Endodermal cell (in vitro differentiated cells): ENCODE results near the gene COL20A1. TPM values are rescaled to one million over a fixed set of nuclear protein-coding genes. Genes with fewer than 3 reads are reported as not detected.

ENCODE experiments used
- DNase-seq: peaks from one replicate; pipeline ENCODE4 v3.0.0-alpha.2; 2017
- H3K27ac ChIP-seq: 2 replicates; pipeline ENCODE4 v1.5.1; 2013; ENCODE audit warnings: mild to moderate bottlenecking, low read depth, low read length, moderate library complexity
- H3K27me3 ChIP-seq: 2 replicates; pipeline ENCODE4 v1.6.1; 2013; ENCODE audit warnings: mild to moderate bottlenecking, low read length, moderate library complexity; ENCODE audit not compliant: insufficient read depth, control insufficient read depth, poor library complexity, severe bottlenecking
- H3K36me3 ChIP-seq: 2 replicates; pipeline ENCODE4 v1.7.0; 2013; ENCODE audit warnings: mild to moderate bottlenecking, low read length, moderate library complexity; ENCODE audit not compliant: control insufficient read depth, insufficient read depth
- H3K4me1 ChIP-seq: one replicate; pipeline ENCODE4 v1.7.0; 2013; ENCODE audit warnings: low read length; ENCODE audit not compliant: control insufficient read depth, insufficient read depth
- H3K4me3 ChIP-seq: 2 replicates; pipeline ENCODE4 v1.5.1; 2013; ENCODE audit warnings: mild to moderate bottlenecking, low read length, moderate library complexity
- H3K9ac ChIP-seq: 2 replicates; pipeline ENCODE4 v1.6.1; 2013; ENCODE audit warnings: mild to moderate bottlenecking, low read length, moderate library complexity; ENCODE audit not compliant: poor library complexity, severe bottlenecking; ENCODE audit errors: extremely low read depth
- H3K9me3 ChIP-seq: 2 replicates; pipeline ENCODE4 v1.6.1; 2013; ENCODE audit warnings: mild to moderate bottlenecking, low read length, moderate library complexity; ENCODE audit not compliant: control insufficient read depth
- H3K27ac Mint-ChIP-seq: 2 replicates; pipeline ENCODE4 v1.8.0; 2020; ENCODE audit warnings: mixed read lengths
- H3K27me3 Mint-ChIP-seq: 2 replicates; pipeline ENCODE4 v1.8.0; 2021; ENCODE audit warnings: mild to moderate bottlenecking, mixed read lengths; ENCODE audit not compliant: insufficient read depth
- H3K36me3 Mint-ChIP-seq: 2 replicates; pipeline ENCODE4 v1.8.0; 2020; ENCODE audit warnings: low read depth, mixed read lengths
- H3K4me1 Mint-ChIP-seq: 2 replicates; pipeline ENCODE4 v1.8.0; 2020; ENCODE audit warnings: mixed read lengths
- H3K4me3 Mint-ChIP-seq: 2 replicates; pipeline ENCODE4 v1.8.0; 2020; ENCODE audit warnings: mild to moderate bottlenecking, moderate library complexity, mixed read lengths
- H3K9me3 Mint-ChIP-seq: 2 replicates; pipeline ENCODE4 v1.8.0; 2020; ENCODE audit warnings: mild to moderate bottlenecking, mixed read lengths
- CTCF ChIP-seq: fragments of 200-600 bp; sonication (generic); conservative IDR thresholded peaks from 2 replicates; pipeline ENCODE4 v1.5.0; 2021; ENCODE audit warnings: antibody characterized with exemption, mild to moderate bottlenecking
- WGBS, 2 experiments: methylation state at CpG; one replicate each; pipeline versions ENCODE4 v1.1.5 to v1.1.7; 2013; ENCODE audit warnings: missing lambda C conversion rate in 2 of 2, mixed read lengths in 1 of 2; ENCODE audit not compliant: insufficient coverage in 1 of 2, insufficient read length in 1 of 2; 5-methylcytosine and 5-hydroxymethylcytosine counted together
- long read RNA-seq, 4 experiments: library from polyadenylated mRNA in 2 of 4; library from RNA in 1 of 4; library from capped mRNA in 1 of 4; stranded (forward) in 3 of 4; unstranded in 1 of 4; transcript quantifications; one replicate each; pipeline ENCODE4 v2.0.0, GENCODE V29; 2020 to 2021; ENCODE audit warnings: inconsistent platforms in 1 of 4
- polyA plus RNA-seq, 2 experiments: library from polyadenylated mRNA; stranded (reverse); fragments of 50-300 nt; gene quantifications; one replicate each; pipeline ENCODE4 v1.2.3, GENCODE V29; 2013
- total RNA-seq, 2 donors: library from RNA; stranded (reverse); fragmentation: NEBNext Ultra II Directional in 1 of 2; extraction: Animal tissue kit (Norgen Biotek cat#: 25700) in 1 of 2; gene quantifications; 2 replicates in 1 of 2; 3 replicates in 1 of 2; pipeline ENCODE4 v1.2.1, GENCODE V29; 2021

Gene COL20A1
- under 1 TPM in 1 of 2 donors, not detected in 1; 0.44 TPM for total RNA-seq
- 0.53 TPM for polyA plus RNA-seq (2013, experiment 1 of 2)
- 0.46 TPM for polyA plus RNA-seq (2013, experiment 2 of 2)
- long read RNA-seq, experiment 1, result 0 reads
- long read RNA-seq, experiment 2, result 0 reads
- long read RNA-seq, experiment 3, result 0 reads
- long read RNA-seq, experiment 4, result 0 reads

DNA sequence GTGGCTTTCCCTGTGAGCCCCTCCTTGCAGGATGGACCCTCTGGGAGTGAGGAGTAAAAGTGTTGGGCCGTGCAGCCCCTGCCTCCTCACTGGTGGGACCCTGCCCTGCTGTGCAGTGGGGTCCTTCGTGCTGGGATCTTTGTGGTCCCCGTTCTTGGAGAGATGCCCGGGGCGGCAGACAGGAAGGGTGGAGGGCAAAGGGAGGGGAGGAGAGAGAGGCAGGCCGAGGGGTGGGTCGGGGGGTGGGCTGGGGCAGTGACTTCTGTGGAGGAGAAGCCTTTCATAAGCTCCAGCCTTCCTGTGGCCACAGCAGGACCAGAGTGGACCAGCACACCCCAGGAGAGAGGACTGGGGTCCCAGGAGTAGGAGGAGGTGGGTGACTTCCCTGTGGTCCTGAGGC is at the start of gene COL20A1:
COL20A1 (plus strand) TSS at position 283 of the 400 bp plus-strand sequence. CDS start 1,922 bp downstream, outside the sequence.
- Histone ChIP-seq H3K4me3 (no peak within 1 kb of the TSS), H3K36me3 (no peaks in the 10 kb centered on the region), H3K27me3 (no peaks in the 10 kb centered on the region), H3K27ac (no peak within 1 kb of the TSS), H3K9ac (no peak within 1 kb of the TSS), H3K9me3 (no peaks in the 10 kb centered on the region), H3K4me1 (no peaks in the 10 kb centered on the region)
- Mint-ChIP-seq H3K27me3 (no peaks in the 10 kb centered on the region), H3K9me3 (no peaks in the 10 kb centered on the region), H3K27ac (no peak within 1 kb of the TSS), H3K4me1 (no peaks in the 10 kb centered on the region), H3K4me3 (no peak within 1 kb of the TSS), H3K36me3 (peaks cover 9% of the 10 kb centered on the region)
- no peak for DNase-seq
- no peak for TF ChIP-seq CTCF
- 69 to 76% methylated on average over 2 to 7 of the region's 7 CpGs for WGBS, 2 experiments

- no peak overlapping the region for H3K4me3 Mint-ChIP-seq
- no peak overlapping the region for H3K27ac Mint-ChIP-seq
- no peak overlapping the region for H3K27ac ChIP-seq
- H3K9me3 ChIP-seq, result no peaks in the 10 kb centered on the region
- H3K4me1 ChIP-seq, result no peaks in the 10 kb centered on the region
- no peaks in the 10 kb centered on the region for H3K4me1 Mint-ChIP-seq
- no peak overlapping the region for H3K9ac ChIP-seq
- WGBS, 2 experiments, result 83 to 92% methylated on average over 19 to 25 of the region's 25 CpGs
- H3K36me3 ChIP-seq, result no peaks in the 10 kb centered on the region
- TF ChIP-seq CTCF, result no peak
- no peaks in the 10 kb centered on the region for H3K36me3 Mint-ChIP-seq
- no peak for DNase-seq
- no peaks in the 10 kb centered on the region for H3K9me3 Mint-ChIP-seq
- no peaks in the 10 kb centered on the region for H3K27me3 ChIP-seq
- no peak overlapping the region for H3K4me3 ChIP-seq
- H3K27me3 Mint-ChIP-seq, result peaks cover 4% of the 10 kb centered on the region
Measured at GRCh38 chr20:63243604-63244247, 49.3 kb upstream of the COL20A1 start.

GRCh38 chr20:63244468-63244867 is 48.5 kb upstream of the COL20A1 start:
- no peak for DNase-seq
- TF ChIP-seq CTCF, result no peak
- H3K27me3 Mint-ChIP-seq, result peaks cover 5% of the 10 kb centered on the region
- no peaks in the 10 kb centered on the region for H3K36me3 ChIP-seq
- H3K27ac Mint-ChIP-seq, result no peak overlapping the region
- H3K27ac ChIP-seq, result no peak overlapping the region
- H3K4me1 Mint-ChIP-seq, result no peaks in the 10 kb centered on the region
- H3K27me3 ChIP-seq, result no peaks in the 10 kb centered on the region
- H3K9me3 ChIP-seq, result no peaks in the 10 kb centered on the region
- H3K4me1 ChIP-seq, result no peaks in the 10 kb centered on the region
- H3K4me3 Mint-ChIP-seq, result no peak overlapping the region
- H3K36me3 Mint-ChIP-seq, result no peaks in the 10 kb centered on the region
- H3K9ac ChIP-seq, result no peak overlapping the region
- WGBS, 2 experiments, result 90 to 93% methylated on average over 7 to 10 of the region's 10 CpGs
- H3K4me3 ChIP-seq, result no peak overlapping the region
- no peaks in the 10 kb centered on the region for H3K9me3 Mint-ChIP-seq
